ENCODE data around the gene WNT4.

- TF ChIP-seq POLR2A (IDR thresholded peaks at IDR 0.05) (no peak), CTCF (IDR thresholded peaks at IDR 0.05) (no peak)
Observed at GRCh38 chr1:22190731-22191130, 47.8 kb upstream of the WNT4 start.

All from heart left ventricle (tissue), 13 donors.